DND-41 (cell line): ENCODE data around the gene SGCE.

Source experiments
- ATAC-seq: fragments of 200-7000 bp; cut with Tn5 transposase; 3 replicates; pipeline ENCODE4 v1.9.1; 2021; ENCODE audit warnings: low read depth; ENCODE audit not compliant: insufficient read depth
- DNase-seq: peaks from one replicate; pipeline ENCODE4 v3.0.0-alpha.2; 2020
- H2AFZ ChIP-seq: 2 replicates; pipeline ENCODE4 v1.6.0; 2012; ENCODE audit warnings: low read depth, low read length
- H3K27ac ChIP-seq: 2 replicates; pipeline ENCODE4 v1.5.1; 2012; ENCODE audit warnings: low read length, inconsistent platforms
- H3K27me3 ChIP-seq: fragments of 200-600 bp; sonication (generic); 2 replicates; pipeline ENCODE4 v1.6.0; 2012; ENCODE audit warnings: low read length, mild to moderate bottlenecking, inconsistent platforms; ENCODE audit not compliant: insufficient read depth, poor library complexity
- H3K36me3 ChIP-seq: 2 replicates; pipeline ENCODE4 v1.5.1; 2012; ENCODE audit warnings: low read length, inconsistent platforms; ENCODE audit not compliant: insufficient read depth
- H3K4me1 ChIP-seq: 2 replicates; pipeline ENCODE4 v1.5.1; 2012; ENCODE audit warnings: mild to moderate bottlenecking, low read length; ENCODE audit not compliant: insufficient read depth
- H3K4me2 ChIP-seq: 2 replicates; pipeline ENCODE4 v1.6.0; 2012; ENCODE audit warnings: mild to moderate bottlenecking, moderate library complexity, low read length, inconsistent platforms; ENCODE audit not compliant: insufficient read depth
- H3K4me3 ChIP-seq, 2 experiments: fragments of 200-600 bp in 1 of 2; shearing (Covaris generic) in 1 of 2; 2 replicates each; pipeline ENCODE4 v1.5.1; 2012 to 2016; ENCODE audit warnings: inconsistent platforms in 2 of 2, low read length in 2 of 2, mild to moderate bottlenecking in 2 of 2, low read depth in 1 of 2, moderate library complexity in 1 of 2
- H3K79me2 ChIP-seq: 2 replicates; pipeline ENCODE4 v1.6.0; 2012; ENCODE audit warnings: low read length, inconsistent platforms; ENCODE audit not compliant: insufficient read depth
- H3K9ac ChIP-seq: 2 replicates; pipeline ENCODE4 v1.6.0; 2012; ENCODE audit warnings: low read depth, mild to moderate bottlenecking, inconsistent platforms, low read length, moderate library complexity
- H3K9me3 ChIP-seq: 2 replicates; pipeline ENCODE4 v1.5.1; 2012; ENCODE audit warnings: low read length, moderate library complexity, mild to moderate bottlenecking, inconsistent platforms; ENCODE audit not compliant: insufficient read depth, severe bottlenecking
- H4K20me1 ChIP-seq: 2 replicates; pipeline ENCODE4 v1.6.0; 2012; ENCODE audit warnings: low read length; ENCODE audit not compliant: insufficient read depth
- EZH2 ChIP-seq: IDR thresholded peaks from 3 replicates; pipeline ENCODE4 v1.6.1; 2012; ENCODE audit warnings: borderline replicate concordance, low read depth, mild to moderate bottlenecking, moderate library complexity, low read length, inconsistent platforms; ENCODE audit not compliant: severe bottlenecking
- TF ChIP-seq, protein P1 (sequence below): IDR thresholded peaks from 2 replicates; pipeline ENCODE4 v1.5.1; 2012; ENCODE audit warnings: borderline replicate concordance, low read length, moderate library complexity, mild to moderate bottlenecking; ENCODE audit not compliant: poor library complexity, severe bottlenecking; ENCODE audit errors: extremely low read depth

SGCE gene

DNA sequence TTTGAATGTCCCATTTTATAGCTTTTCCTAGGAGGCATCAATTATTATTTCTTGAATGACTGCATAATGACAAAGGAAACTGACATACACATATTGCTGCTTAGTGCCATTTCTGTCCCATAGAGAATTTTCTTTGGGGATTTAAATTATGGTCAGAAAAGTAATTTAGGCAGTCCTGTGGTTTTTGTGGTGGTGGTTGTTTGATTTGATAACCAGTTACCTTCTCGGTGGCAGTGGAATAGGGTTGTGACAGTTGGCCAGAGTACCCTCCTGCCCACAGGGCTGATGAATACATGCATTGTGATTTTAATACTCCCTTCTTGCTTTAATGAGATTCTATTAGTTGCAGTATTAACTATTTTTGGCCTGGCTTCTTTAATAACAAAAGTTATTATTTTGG is 6.6 kb upstream of the SGCE start:
- DNase-seq: no peak
- H3K9ac ChIP-seq: no peak overlapping the region
- H3K4me3 ChIP-seq: no peak overlapping the region
- H3K27ac ChIP-seq: no peak overlapping the region
- no peak for ATAC-seq
- no peak for TF ChIP-seq EZH2
- TF ChIP-seq, protein P1, sequence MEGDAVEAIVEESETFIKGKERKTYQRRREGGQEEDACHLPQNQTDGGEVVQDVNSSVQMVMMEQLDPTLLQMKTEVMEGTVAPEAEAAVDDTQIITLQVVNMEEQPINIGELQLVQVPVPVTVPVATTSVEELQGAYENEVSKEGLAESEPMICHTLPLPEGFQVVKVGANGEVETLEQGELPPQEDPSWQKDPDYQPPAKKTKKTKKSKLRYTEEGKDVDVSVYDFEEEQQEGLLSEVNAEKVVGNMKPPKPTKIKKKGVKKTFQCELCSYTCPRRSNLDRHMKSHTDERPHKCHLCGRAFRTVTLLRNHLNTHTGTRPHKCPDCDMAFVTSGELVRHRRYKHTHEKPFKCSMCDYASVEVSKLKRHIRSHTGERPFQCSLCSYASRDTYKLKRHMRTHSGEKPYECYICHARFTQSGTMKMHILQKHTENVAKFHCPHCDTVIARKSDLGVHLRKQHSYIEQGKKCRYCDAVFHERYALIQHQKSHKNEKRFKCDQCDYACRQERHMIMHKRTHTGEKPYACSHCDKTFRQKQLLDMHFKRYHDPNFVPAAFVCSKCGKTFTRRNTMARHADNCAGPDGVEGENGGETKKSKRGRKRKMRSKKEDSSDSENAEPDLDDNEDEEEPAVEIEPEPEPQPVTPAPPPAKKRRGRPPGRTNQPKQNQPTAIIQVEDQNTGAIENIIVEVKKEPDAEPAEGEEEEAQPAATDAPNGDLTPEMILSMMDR: no peak
- H3K36me3 ChIP-seq: no peaks in the 10 kb centered on the region
- H3K9me3 ChIP-seq: no peaks in the 10 kb centered on the region
- H4K20me1 ChIP-seq: no peaks in the 10 kb centered on the region
- H3K4me2 ChIP-seq: no peak overlapping the region
- H3K27me3 ChIP-seq: no peaks in the 10 kb centered on the region
- H2AFZ ChIP-seq: no peak overlapping the region
- H3K79me2 ChIP-seq: no peaks in the 10 kb centered on the region
- no peaks in the 10 kb centered on the region for H3K4me1 ChIP-seq

DNA sequence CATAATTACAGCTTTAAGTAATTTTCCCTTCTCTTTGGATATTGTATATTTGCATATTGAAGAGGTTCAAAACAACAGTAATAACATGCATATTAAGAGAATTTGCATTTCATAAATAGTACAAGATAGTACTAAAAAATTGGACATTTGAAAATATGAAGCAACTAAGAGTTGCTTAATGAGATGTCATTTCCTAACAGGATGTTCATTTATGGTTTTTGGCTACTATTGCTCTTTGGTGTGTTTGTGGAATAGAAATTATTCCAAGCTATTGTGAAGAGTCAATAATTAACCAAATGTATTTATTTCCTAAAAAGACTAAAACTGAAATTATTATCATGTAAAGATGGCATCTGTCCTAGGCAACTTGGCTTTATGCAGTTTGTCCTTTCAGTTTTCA is 4.1 kb upstream of the SGCE start:
- Histone ChIP-seq H3K4me2 (no peak overlapping the region), H3K27ac (no peak overlapping the region), H3K4me3 (no peak overlapping the region), H3K9ac (no peak overlapping the region), H3K27me3 (no peaks in the 10 kb centered on the region), H4K20me1 (no peaks in the 10 kb centered on the region), H3K4me1 (no peaks in the 10 kb centered on the region), H3K79me2 (no peaks in the 10 kb centered on the region), H3K9me3 (peaks cover 12% of the 10 kb centered on the region), H3K36me3 (no peaks in the 10 kb centered on the region), H2AFZ (no peak overlapping the region)
- no peak for ATAC-seq
- TF ChIP-seq EZH2: no peak
- TF ChIP-seq, protein P1: no peak
- no peak for DNase-seq

DNA sequence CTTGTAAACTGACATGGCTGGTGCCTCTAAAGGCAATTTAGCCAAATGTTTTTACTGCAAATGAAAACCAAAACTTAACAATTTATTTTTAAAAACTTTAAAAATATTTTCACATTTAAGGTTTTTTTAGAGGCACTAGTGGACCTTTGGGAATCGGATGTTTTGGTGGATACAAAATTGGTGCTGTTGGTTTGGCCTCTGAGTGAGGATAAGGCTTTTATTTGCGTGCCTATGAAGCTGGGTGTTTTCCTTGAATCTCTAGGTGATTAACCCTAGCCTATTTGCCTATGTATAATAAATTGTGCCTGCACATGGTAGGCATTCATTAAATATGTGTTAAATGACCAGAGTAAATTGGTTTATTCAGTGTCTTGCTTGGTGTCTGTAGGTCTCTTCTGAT is 2.9 kb upstream of the SGCE start:
- ATAC-seq (no peak), DNase-seq (no peak)
- Histone ChIP-seq H3K4me2 (no peak overlapping the region), H3K9me3 (peaks cover 12% of the 10 kb centered on the region), H3K4me3 (no peak overlapping the region), H3K27me3 (no peaks in the 10 kb centered on the region), H3K36me3 (no peaks in the 10 kb centered on the region), H3K4me1 (no peaks in the 10 kb centered on the region), H3K79me2 (no peaks in the 10 kb centered on the region), H3K27ac (no peak overlapping the region), H2AFZ (no peak overlapping the region), H3K9ac (no peak overlapping the region), H4K20me1 (no peaks in the 10 kb centered on the region)
- TF ChIP-seq, protein P1: no peak
- TF ChIP-seq EZH2: no peak
